Measurements from ENCODE around the gene PGS1. TPM values are rescaled to one million over a fixed set of nuclear protein-coding genes. Genes with fewer than 3 reads are reported as not detected.
A peak's percentile ranks its signal among the peaks of the same experiment; 100 is the strongest.

Gene PGS1
- total and polyA plus RNA-seq, 5 donors from 2014 or later: 29.6 to 50.1 (median 32.3) TPM

GRCh38 chr17:78435330-78436005 is 57.0 kb downstream of the PGS1 start:
- Histone ChIP-seq H3K27me3 (ENCODE audit: control insufficient read depth, insufficient read depth, low read length) (no peaks in the 10 kb centered on the region), H3K4me3 (ENCODE audit: low read depth, low read length) (no peak overlapping the region), H3K4me1 (ENCODE audit: control insufficient read depth, insufficient read depth, low read length, poor library complexity, severe bottlenecking) (no peaks in the 10 kb centered on the region), H3K9me3 (ENCODE audit: control insufficient read depth in 2 of 2, low read length in 2 of 2) (no peaks in the 10 kb centered on the region), H3K27ac (ENCODE audit: insufficient read depth, low read length, poor library complexity, severe bottlenecking) (no peak overlapping the region), H3K36me3 (ENCODE audit: control insufficient read depth, insufficient read depth, low read length) (no peaks in the 10 kb centered on the region)
- Mint-ChIP-seq H3K27ac (peak overlapping the region in 1 of 3 donors; percentile 8), H3K4me3 (peak overlapping the region in 1 of 4 donors; percentile 24), H3K4me1 (peaks cover 0 to 5% (median 3%) of the 10 kb centered on the region in 4 donors), H3K27me3 (no peaks in the 10 kb centered on the region), H3K9me3 (no peaks in the 10 kb centered on the region), H3K36me3 (no peaks in the 10 kb centered on the region)
- ATAC-seq (ENCODE audit: low read depth in 2 of 2) (no peak), DNase-seq (no peak)

- Mint-ChIP-seq H3K27me3 (no peaks in the 10 kb centered on the region), H3K36me3 (no peaks in the 10 kb centered on the region), H3K4me1 (peaks cover 0 to 5% (median 0%) of the 10 kb centered on the region in 4 donors), H3K9me3 (no peaks in the 10 kb centered on the region), H3K4me3 (peak overlapping the region in 3 of 4 donors; percentile 24 to 76 (median 61)), H3K27ac (peak overlapping the region in 1 of 3 donors; percentile 93)
- H3K27ac ChIP-seq (ENCODE audit: insufficient read depth, low read length, poor library complexity, severe bottlenecking): no peak overlapping the region
- ATAC-seq (ENCODE audit: low read depth in 2 of 2): no peak
- H3K36me3 ChIP-seq (ENCODE audit: control insufficient read depth, insufficient read depth, low read length): no peaks in the 10 kb centered on the region
- no peak for DNase-seq
- H3K27me3 ChIP-seq (ENCODE audit: control insufficient read depth, insufficient read depth, low read length): no peaks in the 10 kb centered on the region
- no peaks in the 10 kb centered on the region for H3K9me3 ChIP-seq (ENCODE audit: control insufficient read depth in 2 of 2, low read length in 2 of 2)
- H3K4me1 ChIP-seq (ENCODE audit: control insufficient read depth, insufficient read depth, low read length, poor library complexity, severe bottlenecking): no peaks in the 10 kb centered on the region
- H3K4me3 ChIP-seq (ENCODE audit: low read depth, low read length): no peak overlapping the region
These were observed 59.2 kb downstream of the PGS1 start for GRCh38 chr17:78437508-78438169.

- ATAC-seq (ENCODE audit: low read depth in 2 of 2) (no peak), DNase-seq (peak in 1 of 3 donors; percentile 54)
- peak overlapping the region; percentile 22 to 61 (median 38) for H3K4me3 Mint-ChIP-seq
These were observed 59.8 kb downstream of the PGS1 start for GRCh38 chr17:78438271-78438691.

GRCh38 chr17:78438694-78439325 is 60.4 kb downstream of the PGS1 start:
- no peaks in the 10 kb centered on the region for H3K9me3 Mint-ChIP-seq

More at GRCh38 chr17:78438271-78438691, 59.8 kb downstream of the PGS1 start:
- H3K36me3 ChIP-seq (ENCODE audit: control insufficient read depth, insufficient read depth, low read length): no peaks in the 10 kb centered on the region
- H3K27ac ChIP-seq (ENCODE audit: insufficient read depth, low read length, poor library complexity, severe bottlenecking): no peak overlapping the region
- peak overlapping the region in 2 of 3 donors; percentile 72 to 93 for H3K27ac Mint-ChIP-seq
- H3K4me3 ChIP-seq (ENCODE audit: low read depth, low read length): no peak overlapping the region
- H3K4me1 Mint-ChIP-seq: peaks cover 0 to 5% (median 0%) of the 10 kb centered on the region in 4 donors
- no peaks in the 10 kb centered on the region for H3K36me3 Mint-ChIP-seq
- H3K9me3 ChIP-seq (ENCODE audit: control insufficient read depth in 2 of 2, low read length in 2 of 2): no peaks in the 10 kb centered on the region
- H3K4me1 ChIP-seq (ENCODE audit: control insufficient read depth, insufficient read depth, low read length, poor library complexity, severe bottlenecking): no peaks in the 10 kb centered on the region
- H3K27me3 Mint-ChIP-seq: no peaks in the 10 kb centered on the region
- H3K27me3 ChIP-seq (ENCODE audit: control insufficient read depth, insufficient read depth, low read length): no peaks in the 10 kb centered on the region
- no peaks in the 10 kb centered on the region for H3K9me3 Mint-ChIP-seq

GRCh38 chr17:78441271-78441971 is 63.0 kb downstream of the PGS1 start:
- Mint-ChIP-seq H3K9me3 (no peaks in the 10 kb centered on the region), H3K4me3 (no peak overlapping the region), H3K36me3 (no peaks in the 10 kb centered on the region), H3K4me1 (peaks cover 0 to 5% (median 0%) of the 10 kb centered on the region in 4 donors), H3K27me3 (no peaks in the 10 kb centered on the region), H3K27ac (no peak overlapping the region)
- Histone ChIP-seq H3K27ac (ENCODE audit: insufficient read depth, low read length, poor library complexity, severe bottlenecking) (no peak overlapping the region), H3K4me1 (ENCODE audit: control insufficient read depth, insufficient read depth, low read length, poor library complexity, severe bottlenecking) (no peaks in the 10 kb centered on the region), H3K9me3 (ENCODE audit: control insufficient read depth in 2 of 2, low read length in 2 of 2) (no peaks in the 10 kb centered on the region), H3K36me3 (ENCODE audit: control insufficient read depth, insufficient read depth, low read length) (no peaks in the 10 kb centered on the region), H3K27me3 (ENCODE audit: control insufficient read depth, insufficient read depth, low read length) (no peaks in the 10 kb centered on the region), H3K4me3 (ENCODE audit: low read depth, low read length) (no peak overlapping the region)
- ATAC-seq (ENCODE audit: low read depth in 2 of 2) (no peak), DNase-seq (no peak)

More at GRCh38 chr17:78438694-78439325, 60.4 kb downstream of the PGS1 start:
- Histone ChIP-seq H3K4me1 (ENCODE audit: control insufficient read depth, insufficient read depth, low read length, poor library complexity, severe bottlenecking) (no peaks in the 10 kb centered on the region), H3K27ac (ENCODE audit: insufficient read depth, low read length, poor library complexity, severe bottlenecking) (no peak overlapping the region), H3K4me3 (ENCODE audit: low read depth, low read length) (no peak overlapping the region), H3K36me3 (ENCODE audit: control insufficient read depth, insufficient read depth, low read length) (no peaks in the 10 kb centered on the region), H3K9me3 (ENCODE audit: control insufficient read depth in 2 of 2, low read length in 2 of 2) (no peaks in the 10 kb centered on the region), H3K27me3 (ENCODE audit: control insufficient read depth, insufficient read depth, low read length) (no peaks in the 10 kb centered on the region)
- no peak for ATAC-seq (ENCODE audit: low read depth in 2 of 2)
- no peak for DNase-seq
- Mint-ChIP-seq H3K4me1 (peaks cover 0 to 5% (median 0%) of the 10 kb centered on the region in 4 donors), H3K27ac (peak overlapping the region in 1 of 3 donors; percentile 72), H3K36me3 (no peaks in the 10 kb centered on the region), H3K27me3 (no peaks in the 10 kb centered on the region), H3K4me3 (peak overlapping the region; percentile 9 to 82 (median 22))

- DNase-seq (no peak), ATAC-seq (ENCODE audit: low read depth in 2 of 2) (peak; percentile 20 to 32)
- Histone ChIP-seq H3K4me1 (ENCODE audit: control insufficient read depth, insufficient read depth, low read length, poor library complexity, severe bottlenecking) (no peaks in the 10 kb centered on the region), H3K27ac (ENCODE audit: insufficient read depth, low read length, poor library complexity, severe bottlenecking) (no peak overlapping the region), H3K9me3 (ENCODE audit: control insufficient read depth in 2 of 2, low read length in 2 of 2) (no peaks in the 10 kb centered on the region), H3K27me3 (ENCODE audit: control insufficient read depth, insufficient read depth, low read length) (no peaks in the 10 kb centered on the region), H3K4me3 (ENCODE audit: low read depth, low read length) (no peak overlapping the region), H3K36me3 (ENCODE audit: control insufficient read depth, insufficient read depth, low read length) (no peaks in the 10 kb centered on the region)
- Mint-ChIP-seq H3K27ac (peak overlapping the region in 1 of 3 donors; percentile 48), H3K4me3 (peak overlapping the region in 1 of 4 donors; percentile 34), H3K9me3 (no peaks in the 10 kb centered on the region), H3K27me3 (no peaks in the 10 kb centered on the region), H3K4me1 (peaks cover 0 to 5% (median 0%) of the 10 kb centered on the region in 4 donors), H3K36me3 (no peaks in the 10 kb centered on the region)
These were observed 64.3 kb downstream of the PGS1 start for GRCh38 chr17:78442648-78443218.

GRCh38 chr17:78444392-78444791 is 65.9 kb downstream of the PGS1 start:
- Mint-ChIP-seq H3K4me3 (no peak overlapping the region), H3K4me1 (peaks cover 0 to 1% (median under 1%) of the 10 kb centered on the region in 4 donors)
- ATAC-seq (ENCODE audit: low read depth in 2 of 2): no peak

More at GRCh38 chr17:78444392-78444791, 65.9 kb downstream of the PGS1 start:
- no peaks in the 10 kb centered on the region for H3K36me3 ChIP-seq (ENCODE audit: control insufficient read depth, insufficient read depth, low read length)
- Mint-ChIP-seq H3K36me3 (no peaks in the 10 kb centered on the region), H3K9me3 (no peaks in the 10 kb centered on the region), H3K27ac (no peak overlapping the region), H3K27me3 (no peaks in the 10 kb centered on the region)
- H3K27ac ChIP-seq (ENCODE audit: insufficient read depth, low read length, poor library complexity, severe bottlenecking): no peak overlapping the region
- H3K27me3 ChIP-seq (ENCODE audit: control insufficient read depth, insufficient read depth, low read length): no peaks in the 10 kb centered on the region
- H3K4me3 ChIP-seq (ENCODE audit: low read depth, low read length): no peak overlapping the region
- H3K4me1 ChIP-seq (ENCODE audit: control insufficient read depth, insufficient read depth, low read length, poor library complexity, severe bottlenecking): no peaks in the 10 kb centered on the region
- H3K9me3 ChIP-seq (ENCODE audit: control insufficient read depth in 2 of 2, low read length in 2 of 2): no peaks in the 10 kb centered on the region
- no peak for DNase-seq
